Right lobe of liver (tissue), 4 donors: Measurements from ENCODE around the gene MTHFR.

ENCODE experiments used
- CTCF ChIP-seq, 4 donors: fragments of 200-600 bp in 3 of 4; fragments of 450-650 bp in 1 of 4; IDR thresholded peaks; one replicate each; pipeline versions ENCODE4 v1.5.1 to v1.8.0; 2016 to 2022; ENCODE audit warnings: antibody characterized with exemption in 4 of 4, mild to moderate bottlenecking in 2 of 4
- POLR2A ChIP-seq: fragments of 450-650 bp; IDR thresholded peaks from one replicate; pipeline ENCODE4 v1.6.1; 2017; ENCODE audit warnings: antibody characterized with exemption, mild to moderate bottlenecking
- donor health status: DM: no; HTN: no; CAD: no.
- donor health status: DM: no; HTN: no; CAD: no.
- donor health status: DM: no; HTN: yes; CAD: no.

GRCh38 chr1:11800391-11800755 is 5.4 kb downstream of the MTHFR start:
- TF ChIP-seq CTCF (IDR thresholded peaks at IDR 0.05): no peak
- no peak for TF ChIP-seq POLR2A
